DND-41 (cell line): ENCODE results near the gene CRYBA2.

Experiments used
- ATAC-seq: fragments of 200-7000 bp; cut with Tn5 transposase; 3 replicates; pipeline ENCODE4 v1.9.1; 2021; ENCODE audit warnings: low read depth; ENCODE audit not compliant: insufficient read depth
- DNase-seq: peaks from one replicate; pipeline ENCODE4 v3.0.0-alpha.2; 2020
- H2AFZ ChIP-seq: 2 replicates; pipeline ENCODE4 v1.6.0; 2012; ENCODE audit warnings: low read depth, low read length
- H3K27ac ChIP-seq: 2 replicates; pipeline ENCODE4 v1.5.1; 2012; ENCODE audit warnings: low read length, inconsistent platforms
- H3K27me3 ChIP-seq: fragments of 200-600 bp; sonication (generic); 2 replicates; pipeline ENCODE4 v1.6.0; 2012; ENCODE audit warnings: low read length, mild to moderate bottlenecking, inconsistent platforms; ENCODE audit not compliant: insufficient read depth, poor library complexity
- H3K36me3 ChIP-seq: 2 replicates; pipeline ENCODE4 v1.5.1; 2012; ENCODE audit warnings: low read length, inconsistent platforms; ENCODE audit not compliant: insufficient read depth
- H3K4me1 ChIP-seq: 2 replicates; pipeline ENCODE4 v1.5.1; 2012; ENCODE audit warnings: mild to moderate bottlenecking, low read length; ENCODE audit not compliant: insufficient read depth
- H3K4me2 ChIP-seq: 2 replicates; pipeline ENCODE4 v1.6.0; 2012; ENCODE audit warnings: mild to moderate bottlenecking, moderate library complexity, low read length, inconsistent platforms; ENCODE audit not compliant: insufficient read depth
- H3K4me3 ChIP-seq, 2 experiments: fragments of 200-600 bp in 1 of 2; shearing (Covaris generic) in 1 of 2; 2 replicates each; pipeline ENCODE4 v1.5.1; 2012 to 2016; ENCODE audit warnings: inconsistent platforms in 2 of 2, low read length in 2 of 2, mild to moderate bottlenecking in 2 of 2, low read depth in 1 of 2, moderate library complexity in 1 of 2
- H3K79me2 ChIP-seq: 2 replicates; pipeline ENCODE4 v1.6.0; 2012; ENCODE audit warnings: low read length, inconsistent platforms; ENCODE audit not compliant: insufficient read depth
- H3K9ac ChIP-seq: 2 replicates; pipeline ENCODE4 v1.6.0; 2012; ENCODE audit warnings: low read depth, mild to moderate bottlenecking, inconsistent platforms, low read length, moderate library complexity
- H3K9me3 ChIP-seq: 2 replicates; pipeline ENCODE4 v1.5.1; 2012; ENCODE audit warnings: low read length, moderate library complexity, mild to moderate bottlenecking, inconsistent platforms; ENCODE audit not compliant: insufficient read depth, severe bottlenecking
- H4K20me1 ChIP-seq: 2 replicates; pipeline ENCODE4 v1.6.0; 2012; ENCODE audit warnings: low read length; ENCODE audit not compliant: insufficient read depth
- EZH2 ChIP-seq: IDR thresholded peaks from 3 replicates; pipeline ENCODE4 v1.6.1; 2012; ENCODE audit warnings: borderline replicate concordance, low read depth, mild to moderate bottlenecking, moderate library complexity, low read length, inconsistent platforms; ENCODE audit not compliant: severe bottlenecking
- TF ChIP-seq, protein P1 (sequence below): IDR thresholded peaks from 2 replicates; pipeline ENCODE4 v1.5.1; 2012; ENCODE audit warnings: borderline replicate concordance, low read length, moderate library complexity, mild to moderate bottlenecking; ENCODE audit not compliant: poor library complexity, severe bottlenecking; ENCODE audit errors: extremely low read depth

CRYBA2 gene

DNA sequence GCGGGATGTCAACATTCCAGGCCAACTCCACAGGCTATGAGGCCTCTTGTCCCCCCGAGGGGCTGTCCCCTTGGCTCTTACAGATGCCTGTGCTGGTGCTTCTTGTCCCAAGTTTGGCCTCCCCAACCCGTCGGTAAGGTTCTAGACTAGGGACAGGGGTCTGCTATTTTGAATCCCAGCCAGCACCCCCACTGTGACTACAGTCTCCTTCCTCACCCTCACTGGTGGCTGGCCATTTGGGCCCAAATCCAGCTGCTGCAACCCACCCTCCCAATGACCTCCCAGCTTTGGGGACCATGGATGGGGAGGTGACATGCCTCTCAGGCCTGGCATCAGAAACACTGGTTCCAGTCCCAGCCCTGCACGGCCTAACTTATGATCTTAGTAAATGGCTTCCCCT is 29.4 kb upstream of the CRYBA2 start:
- H3K9me3 ChIP-seq = no peaks in the 10 kb centered on the region
- H3K27ac ChIP-seq = no peak overlapping the region
- H3K36me3 ChIP-seq = no peaks in the 10 kb centered on the region
- no peaks in the 10 kb centered on the region for H3K4me1 ChIP-seq
- TF ChIP-seq, protein P1, sequence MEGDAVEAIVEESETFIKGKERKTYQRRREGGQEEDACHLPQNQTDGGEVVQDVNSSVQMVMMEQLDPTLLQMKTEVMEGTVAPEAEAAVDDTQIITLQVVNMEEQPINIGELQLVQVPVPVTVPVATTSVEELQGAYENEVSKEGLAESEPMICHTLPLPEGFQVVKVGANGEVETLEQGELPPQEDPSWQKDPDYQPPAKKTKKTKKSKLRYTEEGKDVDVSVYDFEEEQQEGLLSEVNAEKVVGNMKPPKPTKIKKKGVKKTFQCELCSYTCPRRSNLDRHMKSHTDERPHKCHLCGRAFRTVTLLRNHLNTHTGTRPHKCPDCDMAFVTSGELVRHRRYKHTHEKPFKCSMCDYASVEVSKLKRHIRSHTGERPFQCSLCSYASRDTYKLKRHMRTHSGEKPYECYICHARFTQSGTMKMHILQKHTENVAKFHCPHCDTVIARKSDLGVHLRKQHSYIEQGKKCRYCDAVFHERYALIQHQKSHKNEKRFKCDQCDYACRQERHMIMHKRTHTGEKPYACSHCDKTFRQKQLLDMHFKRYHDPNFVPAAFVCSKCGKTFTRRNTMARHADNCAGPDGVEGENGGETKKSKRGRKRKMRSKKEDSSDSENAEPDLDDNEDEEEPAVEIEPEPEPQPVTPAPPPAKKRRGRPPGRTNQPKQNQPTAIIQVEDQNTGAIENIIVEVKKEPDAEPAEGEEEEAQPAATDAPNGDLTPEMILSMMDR = no peak
- no peak for TF ChIP-seq EZH2
- H3K4me2 ChIP-seq = no peak overlapping the region
- H4K20me1 ChIP-seq = no peaks in the 10 kb centered on the region
- DNase-seq (no peak), ATAC-seq (no peak)
- H3K9ac ChIP-seq = no peak overlapping the region
- H2AFZ ChIP-seq = no peak overlapping the region
- peaks cover 13% of the 10 kb centered on the region for H3K27me3 ChIP-seq
- H3K79me2 ChIP-seq = no peaks in the 10 kb centered on the region
- no peak overlapping the region for H3K4me3 ChIP-seq

DNA sequence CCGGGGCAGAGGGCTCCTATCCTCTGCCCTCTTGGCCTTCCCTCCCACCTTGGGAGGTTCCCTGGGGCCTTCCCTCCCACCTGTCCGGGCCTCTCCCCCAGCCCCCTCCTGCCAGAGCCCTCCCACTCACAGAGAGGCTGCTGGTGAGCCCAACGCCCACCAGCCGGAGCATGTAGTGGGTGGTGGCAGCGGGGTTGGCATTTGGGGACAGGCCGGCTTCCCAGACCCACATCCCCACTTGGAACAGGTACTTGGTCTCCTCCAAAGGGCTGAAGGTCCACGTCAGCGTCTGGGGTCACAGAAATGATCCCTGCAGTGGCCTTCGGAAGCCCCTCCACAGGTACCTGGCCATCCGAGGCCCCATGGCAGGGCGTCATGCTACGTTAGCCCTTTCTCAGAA is 28.8 kb upstream of the CRYBA2 start:
- TF ChIP-seq, protein P1 = no peak
- TF ChIP-seq EZH2 = no peak
- Histone ChIP-seq H3K4me2 (no peak overlapping the region), H3K79me2 (no peaks in the 10 kb centered on the region), H3K36me3 (no peaks in the 10 kb centered on the region), H2AFZ (no peak overlapping the region), H3K4me3 (no peak overlapping the region), H3K27ac (no peak overlapping the region), H3K27me3 (peaks cover 10% of the 10 kb centered on the region), H4K20me1 (no peaks in the 10 kb centered on the region), H3K9me3 (no peaks in the 10 kb centered on the region), H3K9ac (no peak overlapping the region), H3K4me1 (no peaks in the 10 kb centered on the region)
- ATAC-seq = no peak
- no peak for DNase-seq

DNA sequence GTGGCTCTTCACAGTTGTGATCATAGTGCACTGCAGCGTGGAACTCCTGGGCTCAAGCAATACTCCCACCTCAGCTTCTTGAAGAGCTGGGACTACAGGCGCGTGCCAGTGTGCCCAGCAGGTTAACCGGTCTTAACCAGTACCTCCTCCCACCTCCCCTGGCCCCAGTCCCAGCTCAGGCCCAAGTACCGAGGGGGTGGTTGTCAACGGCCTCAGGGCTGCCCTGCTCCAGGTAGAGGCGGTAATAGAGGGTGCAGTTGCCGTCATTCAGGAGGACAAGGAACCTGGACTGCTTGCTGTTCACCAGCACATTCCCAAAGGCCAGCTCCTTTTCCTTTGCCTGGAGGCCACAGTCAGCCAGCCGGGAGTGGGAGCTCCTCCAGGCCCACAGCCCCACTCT is 28.4 kb upstream of the CRYBA2 start:
- no peak overlapping the region for H3K27ac ChIP-seq
- no peaks in the 10 kb centered on the region for H3K4me1 ChIP-seq
- no peaks in the 10 kb centered on the region for H3K36me3 ChIP-seq
- TF ChIP-seq, protein P1 = no peak
- TF ChIP-seq EZH2 = no peak
- H2AFZ ChIP-seq = no peak overlapping the region
- no peaks in the 10 kb centered on the region for H3K79me2 ChIP-seq
- peaks cover 8% of the 10 kb centered on the region for H3K27me3 ChIP-seq
- H3K4me3 ChIP-seq = no peak overlapping the region
- no peak overlapping the region for H3K4me2 ChIP-seq
- H4K20me1 ChIP-seq = no peaks in the 10 kb centered on the region
- H3K9ac ChIP-seq = no peak overlapping the region
- no peaks in the 10 kb centered on the region for H3K9me3 ChIP-seq
- DNase-seq = no peak
- ATAC-seq = no peak
